Fibroblast of villous mesenchyme (primary cell): ENCODE data around the gene RBPMS2. TPM values are rescaled to one million over a fixed set of nuclear protein-coding genes. Genes with fewer than 3 reads are reported as not detected.

Experiments used
- DNase-seq: peaks from one replicate; pipeline ENCODE4 v3.0.0-alpha.2; 2010; ENCODE audit warnings: low read depth
- H3K4me3 ChIP-seq: 2 replicates; pipeline ENCODE4 v1.5.1; 2011; ENCODE audit warnings: low read depth, mild to moderate bottlenecking, low read length
- total RNA-seq: library from RNA; depleted of rRNA; stranded (reverse); fragments of >200 nt; gene quantifications from 2 replicates; pipeline ENCODE4 v1.2.3, GENCODE V29; 2012
- TF ChIP-seq, protein P1 (sequence below): IDR thresholded peaks from 2 replicates; pipeline ENCODE4 v1.5.1; 2012; ENCODE audit warnings: low read depth, mild to moderate bottlenecking, low read length; ENCODE audit not compliant: insufficient read depth

The RBPMS2 gene
- total RNA-seq, 1 donor: not detected

DNA sequence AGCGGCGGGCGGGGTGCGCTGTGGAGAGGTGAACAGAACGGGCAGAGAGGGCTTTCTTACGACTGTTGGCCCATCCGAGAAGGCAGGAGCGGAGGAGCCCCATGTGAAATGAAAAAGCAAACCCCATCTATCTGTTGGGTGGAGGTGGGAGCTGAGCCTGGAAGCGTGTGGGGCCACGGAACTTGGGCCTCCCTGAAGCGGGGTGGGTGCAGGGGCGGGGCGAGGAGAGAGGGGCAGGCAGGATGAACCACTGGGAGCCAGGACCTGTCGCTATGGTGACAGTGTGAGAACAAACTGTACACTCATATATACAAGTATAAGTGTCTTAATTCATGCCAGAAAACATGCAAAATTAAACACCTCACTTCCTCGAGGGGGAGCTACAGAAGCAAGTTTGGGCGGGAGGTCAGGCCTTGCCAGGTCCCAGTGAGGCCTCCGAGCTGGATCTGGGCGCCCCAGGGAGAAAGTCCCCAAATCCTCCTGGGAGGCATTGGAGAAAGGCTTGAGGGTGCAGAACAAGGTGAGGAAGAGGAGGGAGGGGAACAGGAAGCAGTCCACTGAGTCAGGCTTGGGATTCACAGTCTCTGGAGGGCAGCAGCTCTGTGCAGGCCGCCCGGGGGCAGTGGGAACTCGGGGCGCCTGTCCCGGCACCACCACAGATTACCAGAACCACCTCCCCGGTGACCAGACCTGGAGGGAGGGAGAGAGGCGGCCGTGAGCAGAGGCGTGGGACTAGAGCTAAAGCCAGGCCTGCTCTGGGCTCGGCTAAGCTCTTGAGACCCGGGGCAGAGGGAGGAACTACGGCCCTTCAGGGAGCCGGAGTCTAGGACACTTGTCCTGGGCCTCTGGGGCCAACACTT is 34.8 kb downstream of the RBPMS2 start:
- no peak overlapping the region for H3K4me3 ChIP-seq
- peak; percentile 81 for DNase-seq
- TF ChIP-seq, protein P1, sequence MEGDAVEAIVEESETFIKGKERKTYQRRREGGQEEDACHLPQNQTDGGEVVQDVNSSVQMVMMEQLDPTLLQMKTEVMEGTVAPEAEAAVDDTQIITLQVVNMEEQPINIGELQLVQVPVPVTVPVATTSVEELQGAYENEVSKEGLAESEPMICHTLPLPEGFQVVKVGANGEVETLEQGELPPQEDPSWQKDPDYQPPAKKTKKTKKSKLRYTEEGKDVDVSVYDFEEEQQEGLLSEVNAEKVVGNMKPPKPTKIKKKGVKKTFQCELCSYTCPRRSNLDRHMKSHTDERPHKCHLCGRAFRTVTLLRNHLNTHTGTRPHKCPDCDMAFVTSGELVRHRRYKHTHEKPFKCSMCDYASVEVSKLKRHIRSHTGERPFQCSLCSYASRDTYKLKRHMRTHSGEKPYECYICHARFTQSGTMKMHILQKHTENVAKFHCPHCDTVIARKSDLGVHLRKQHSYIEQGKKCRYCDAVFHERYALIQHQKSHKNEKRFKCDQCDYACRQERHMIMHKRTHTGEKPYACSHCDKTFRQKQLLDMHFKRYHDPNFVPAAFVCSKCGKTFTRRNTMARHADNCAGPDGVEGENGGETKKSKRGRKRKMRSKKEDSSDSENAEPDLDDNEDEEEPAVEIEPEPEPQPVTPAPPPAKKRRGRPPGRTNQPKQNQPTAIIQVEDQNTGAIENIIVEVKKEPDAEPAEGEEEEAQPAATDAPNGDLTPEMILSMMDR: peak; percentile 44

GRCh38 chr15:64739577-64740143 is 35.7 kb downstream of the RBPMS2 start:
- TF ChIP-seq, protein P1: no peak
- no peak overlapping the region for H3K4me3 ChIP-seq
- peak; percentile 27 for DNase-seq

DNA sequence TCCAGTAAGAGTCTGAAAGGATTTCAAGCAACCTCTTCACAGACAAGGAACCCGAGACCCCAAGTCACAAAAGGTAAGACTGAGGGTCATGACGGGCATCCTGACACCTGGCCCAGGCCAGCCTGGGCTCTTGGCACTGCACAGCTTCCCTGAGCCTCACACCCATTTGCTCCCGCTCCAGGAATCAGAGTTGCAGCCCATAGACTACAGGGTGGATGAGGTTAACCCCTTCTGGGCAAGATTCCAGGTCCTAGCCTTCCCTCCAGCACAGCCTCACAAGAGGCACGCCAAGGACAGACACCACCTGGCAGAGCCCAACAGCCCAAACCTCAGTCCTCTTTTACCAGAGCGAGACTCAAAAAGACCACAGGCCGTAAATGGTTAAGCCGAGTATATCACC is 36.2 kb downstream of the RBPMS2 start:
- TF ChIP-seq, protein P1: no peak
- DNase-seq: peak; percentile 38
- H3K4me3 ChIP-seq: no peak overlapping the region

DNA sequence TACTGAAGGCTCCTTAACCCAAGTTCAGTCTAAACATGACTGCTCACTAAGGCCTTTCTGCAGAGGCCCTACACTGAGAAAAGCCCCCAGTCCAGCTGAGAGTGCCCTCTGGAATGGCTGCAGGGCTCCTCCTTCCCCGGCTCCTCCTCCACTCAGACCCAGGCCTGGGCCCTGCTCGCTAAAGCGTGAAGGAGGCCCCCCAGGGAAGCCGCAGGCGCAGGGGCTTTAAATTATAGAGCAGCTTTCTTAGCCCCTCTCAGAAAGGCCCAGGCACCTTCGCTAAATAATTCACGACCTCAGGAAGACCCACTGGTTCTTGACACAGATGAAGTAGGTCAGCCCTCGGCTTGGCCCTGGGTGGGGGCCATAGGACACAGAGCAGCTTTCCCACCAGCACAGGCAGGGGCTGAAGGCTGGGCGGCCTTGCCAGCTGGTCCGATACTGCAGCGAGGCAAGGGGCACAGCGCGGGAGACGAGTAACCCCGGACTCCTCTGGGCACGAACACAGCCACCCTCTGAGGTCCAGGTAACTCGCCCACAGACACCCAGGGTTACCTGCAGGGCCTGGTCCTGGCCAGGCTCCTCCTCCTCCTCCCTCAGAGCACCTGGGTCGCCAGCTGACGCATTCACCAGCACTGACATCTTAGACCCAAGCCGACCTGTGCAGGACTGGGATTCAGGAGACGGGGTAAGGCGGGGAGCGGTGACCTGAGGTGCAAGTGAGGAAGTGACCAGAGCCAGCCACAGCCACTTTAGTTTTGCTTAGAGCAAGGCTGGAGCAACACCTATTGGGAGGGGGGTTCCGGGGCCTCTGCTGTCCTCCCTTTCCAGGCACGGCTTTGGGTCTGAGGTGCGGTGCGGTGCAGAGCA is 36.9 kb downstream of the RBPMS2 start:
- no peak for DNase-seq
- TF ChIP-seq, protein P1: no peak
- no peak overlapping the region for H3K4me3 ChIP-seq

DNA sequence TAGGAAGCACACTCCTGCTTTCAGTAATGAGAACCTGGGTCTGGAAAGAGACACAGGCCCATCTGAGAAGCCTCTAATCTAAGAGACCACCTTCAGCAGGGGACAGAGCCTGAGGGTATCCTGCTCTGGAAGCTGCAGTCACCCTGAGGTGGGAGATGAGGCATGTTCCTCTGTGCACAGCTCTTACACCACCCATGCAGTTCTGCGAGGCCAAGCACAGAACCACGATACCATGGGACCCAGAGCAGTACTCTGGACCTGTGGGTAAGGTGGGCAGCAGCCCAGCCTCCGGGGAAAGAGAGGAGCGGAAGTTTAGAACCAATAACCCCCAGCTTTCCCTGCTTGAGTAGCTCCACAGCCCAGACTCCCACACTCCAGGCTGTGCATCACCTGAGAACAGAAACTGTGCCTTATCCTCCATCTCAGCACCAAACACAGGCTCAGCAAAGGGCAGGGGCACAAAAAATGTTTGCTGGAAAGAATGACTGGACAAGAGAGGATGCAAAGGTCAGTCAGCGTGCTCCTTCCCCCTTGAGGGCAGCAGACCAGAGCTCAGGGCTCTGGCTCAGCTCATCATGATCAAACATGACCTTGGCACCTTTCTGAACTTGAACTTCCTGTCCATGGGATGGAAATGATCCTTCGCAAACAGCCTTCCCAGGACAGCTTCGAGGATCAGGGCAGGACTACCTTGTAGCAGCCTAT is 43.1 kb downstream of the RBPMS2 start:
- H3K4me3 ChIP-seq: no peak overlapping the region
- TF ChIP-seq, protein P1: no peak
- no peak for DNase-seq

- H3K4me3 ChIP-seq: no peak overlapping the region
- TF ChIP-seq, protein P1: no peak
- no peak for DNase-seq
These were observed 43.6 kb downstream of the RBPMS2 start for GRCh38 chr15:64731805-64732151.
